Mucosa of stomach (tissue), 1 donor: Measurements from ENCODE around the gene RAPGEF1.

Source experiments
- H3K27me3 ChIP-seq: one replicate; pipeline ENCODE4 v1.7.0; 2013; ENCODE audit warnings: mild to moderate bottlenecking, low read length; ENCODE audit not compliant: control insufficient read depth, insufficient read depth
- H3K36me3 ChIP-seq: one replicate; pipeline ENCODE4 v1.7.0; 2013; ENCODE audit warnings: low read length; ENCODE audit not compliant: control insufficient read depth, insufficient read depth
- H3K4me1 ChIP-seq: one replicate; pipeline ENCODE4 v1.7.0; 2013; ENCODE audit warnings: mild to moderate bottlenecking, low read length; ENCODE audit not compliant: control insufficient read depth, insufficient read depth
- H3K4me3 ChIP-seq: one replicate; pipeline ENCODE4 v1.7.0; 2013; ENCODE audit warnings: low read length
- H3K9ac ChIP-seq: one replicate; pipeline ENCODE4 v1.7.0; 2013; ENCODE audit warnings: mild to moderate bottlenecking, low read length, moderate library complexity
- H3K9me3 ChIP-seq: one replicate; pipeline ENCODE4 v1.7.0; 2013; ENCODE audit warnings: mild to moderate bottlenecking, low read length, moderate library complexity; ENCODE audit not compliant: control insufficient read depth
- donor health status: Pancreatic carcinoma.

The RAPGEF1 gene

GRCh38 chr9:131625790-131626670 is 113.8 kb downstream of the RAPGEF1 start:
- Histone ChIP-seq H3K9ac (no peak overlapping the region), H3K36me3 (peaks cover 15% of the 10 kb centered on the region), H3K9me3 (no peaks in the 10 kb centered on the region), H3K27me3 (no peaks in the 10 kb centered on the region), H3K4me3 (no peak overlapping the region), H3K4me1 (peaks cover 19% of the 10 kb centered on the region)

- Histone ChIP-seq H3K4me3 (no peak overlapping the region), H3K9me3 (no peaks in the 10 kb centered on the region), H3K36me3 (peaks cover 17% of the 10 kb centered on the region), H3K4me1 (peaks cover 13% of the 10 kb centered on the region), H3K9ac (no peak overlapping the region), H3K27me3 (no peaks in the 10 kb centered on the region)
Observed at GRCh38 chr9:131625508-131625787, 114.4 kb downstream of the RAPGEF1 start.

- no peaks in the 10 kb centered on the region for H3K27me3 ChIP-seq
- H3K9me3 ChIP-seq: no peaks in the 10 kb centered on the region
- H3K9ac ChIP-seq: no peak overlapping the region
- H3K36me3 ChIP-seq: peaks cover 19% of the 10 kb centered on the region
- no peak overlapping the region for H3K4me3 ChIP-seq
- H3K4me1 ChIP-seq: peaks cover 7% of the 10 kb centered on the region
Observed at GRCh38 chr9:131624636-131625507, 115.0 kb downstream of the RAPGEF1 start.

- Histone ChIP-seq H3K9ac (no peak overlapping the region), H3K4me3 (no peak overlapping the region), H3K9me3 (no peaks in the 10 kb centered on the region), H3K36me3 (peaks cover 25% of the 10 kb centered on the region), H3K4me1 (peaks cover 7% of the 10 kb centered on the region), H3K27me3 (no peaks in the 10 kb centered on the region)
Observed at GRCh38 chr9:131623655-131624330, 116.1 kb downstream of the RAPGEF1 start.

- Histone ChIP-seq H3K36me3 (peaks cover 27% of the 10 kb centered on the region), H3K4me3 (no peak overlapping the region), H3K9ac (no peak overlapping the region), H3K9me3 (no peaks in the 10 kb centered on the region), H3K4me1 (peaks cover 3% of the 10 kb centered on the region), H3K27me3 (no peaks in the 10 kb centered on the region)
Observed at GRCh38 chr9:131622523-131622922, 117.4 kb downstream of the RAPGEF1 start.

- Histone ChIP-seq H3K9ac (no peak overlapping the region), H3K27me3 (no peaks in the 10 kb centered on the region), H3K9me3 (no peaks in the 10 kb centered on the region), H3K36me3 (peaks cover 27% of the 10 kb centered on the region), H3K4me3 (no peak overlapping the region), H3K4me1 (no peaks in the 10 kb centered on the region)
Observed at GRCh38 chr9:131621551-131622358, 118.1 kb downstream of the RAPGEF1 start.

GRCh38 chr9:131620764-131621520 is 118.9 kb downstream of the RAPGEF1 start:
- H3K9ac ChIP-seq: no peak overlapping the region
- peaks cover 27% of the 10 kb centered on the region for H3K36me3 ChIP-seq
- no peaks in the 10 kb centered on the region for H3K9me3 ChIP-seq
- H3K27me3 ChIP-seq: no peaks in the 10 kb centered on the region
- H3K4me1 ChIP-seq: no peaks in the 10 kb centered on the region
- H3K4me3 ChIP-seq: no peak overlapping the region

GRCh38 chr9:131619680-131620079 is 120.2 kb downstream of the RAPGEF1 start:
- Histone ChIP-seq H3K4me3 (no peak overlapping the region), H3K9ac (no peak overlapping the region), H3K36me3 (peaks cover 30% of the 10 kb centered on the region), H3K9me3 (no peaks in the 10 kb centered on the region), H3K27me3 (no peaks in the 10 kb centered on the region), H3K4me1 (no peaks in the 10 kb centered on the region)

GRCh38 chr9:131618785-131619184 is 121.1 kb downstream of the RAPGEF1 start:
- no peak overlapping the region for H3K4me3 ChIP-seq
- no peaks in the 10 kb centered on the region for H3K9me3 ChIP-seq
- no peaks in the 10 kb centered on the region for H3K27me3 ChIP-seq
- peaks cover 26% of the 10 kb centered on the region for H3K36me3 ChIP-seq
- no peaks in the 10 kb centered on the region for H3K4me1 ChIP-seq
- H3K9ac ChIP-seq: no peak overlapping the region

- H3K27me3 ChIP-seq: no peaks in the 10 kb centered on the region
- H3K4me3 ChIP-seq: no peak overlapping the region
- H3K9ac ChIP-seq: no peak overlapping the region
- no peaks in the 10 kb centered on the region for H3K4me1 ChIP-seq
- peaks cover 23% of the 10 kb centered on the region for H3K36me3 ChIP-seq
- no peaks in the 10 kb centered on the region for H3K9me3 ChIP-seq
Observed at GRCh38 chr9:131618071-131618479, 121.8 kb downstream of the RAPGEF1 start.

- H3K9me3 ChIP-seq: no peaks in the 10 kb centered on the region
- H3K4me1 ChIP-seq: no peaks in the 10 kb centered on the region
- no peaks in the 10 kb centered on the region for H3K27me3 ChIP-seq
- H3K4me3 ChIP-seq: no peak overlapping the region
- no peak overlapping the region for H3K9ac ChIP-seq
- peaks cover 23% of the 10 kb centered on the region for H3K36me3 ChIP-seq
Observed at GRCh38 chr9:131617611-131618010, 122.3 kb downstream of the RAPGEF1 start.
